Activated CD8-positive, alpha-beta memory T cell treated with anti-CD3 and anti-CD28 coated beads for 1 hour (primary cell): Measurements from ENCODE around the gene DOC2B.
"Not testable (repeated sequence)": the region's sequence is repeated elsewhere in the genome, so short reads cannot be mapped to it uniquely, and the experiment has no call there.

ENCODE experiments used
- DNase-seq, 2 donors: peaks; one replicate each; pipeline ENCODE4 v3.0.0-alpha.2; 2020; ENCODE audit warnings: low read depth in 1 of 2; ENCODE audit errors: extremely low read depth in 1 of 2

The DOC2B gene

GRCh38 chr17:213286-214105 is 32.0 kb upstream of the DOC2B start:
- DNase-seq, result no peak

GRCh38 chr17:210402-210801 is 29.0 kb upstream of the DOC2B start:
- no peak for DNase-seq

- no peak for DNase-seq
Measured at GRCh38 chr17:208429-208828, 27.0 kb upstream of the DOC2B start.

GRCh38 chr17:207775-208174 is 26.3 kb upstream of the DOC2B start:
- no peak for DNase-seq

GRCh38 chr17:206941-207560 is 25.6 kb upstream of the DOC2B start:
- DNase-seq, result no peak

GRCh38 chr17:206484-206883 is 25.0 kb upstream of the DOC2B start:
- DNase-seq, result not testable (repeated sequence)

GRCh38 chr17:205817-206216 is 24.4 kb upstream of the DOC2B start:
- DNase-seq, result no peak

- no peak for DNase-seq
Measured at GRCh38 chr17:205148-205669, 23.8 kb upstream of the DOC2B start.

- DNase-seq, result no peak
Measured at GRCh38 chr17:204427-205147, 23.1 kb upstream of the DOC2B start.

GRCh38 chr17:202501-202951 is 21.1 kb upstream of the DOC2B start:
- DNase-seq, result no peak

GRCh38 chr17:201736-202135 is 20.3 kb upstream of the DOC2B start:
- not testable (repeated sequence) for DNase-seq

- DNase-seq, result not testable (repeated sequence)
Measured at GRCh38 chr17:201257-201656, 19.8 kb upstream of the DOC2B start.

GRCh38 chr17:200586-200985 is 19.1 kb upstream of the DOC2B start:
- no peak for DNase-seq

- DNase-seq, result no peak
Measured at GRCh38 chr17:199806-200545, 18.5 kb upstream of the DOC2B start.

GRCh38 chr17:199191-199604 is 17.7 kb upstream of the DOC2B start:
- no peak for DNase-seq

- DNase-seq, result not testable (repeated sequence)
Measured at GRCh38 chr17:198225-198624, 16.8 kb upstream of the DOC2B start.

- no peak for DNase-seq
Measured at GRCh38 chr17:197352-197751, 15.9 kb upstream of the DOC2B start.

- no peak for DNase-seq
Measured at GRCh38 chr17:194828-195602, 13.6 kb upstream of the DOC2B start.

GRCh38 chr17:193841-194806 is 12.7 kb upstream of the DOC2B start:
- DNase-seq, result no peak
